Osteoblast (primary cell): ENCODE results near the gene KIAA0232. TPM values are rescaled to one million over a fixed set of nuclear protein-coding genes. Genes with fewer than 3 reads are reported as not detected.

Experiments
- DNase-seq: peaks from one replicate; pipeline ENCODE4 v3.0.0; 2011; ENCODE audit warnings: low spot score, mixed read lengths; ENCODE audit not compliant: insufficient read length; ENCODE audit errors: missing footprints
- H2AFZ ChIP-seq: 2 replicates; pipeline ENCODE4 v1.6.0; 2011; ENCODE audit warnings: mild to moderate bottlenecking, low read length
- H3K27ac ChIP-seq: 2 replicates; pipeline ENCODE4 v1.5.1; 2011; ENCODE audit warnings: mild to moderate bottlenecking, low read depth, low read length, moderate library complexity
- H3K27me3 ChIP-seq: 2 replicates; pipeline ENCODE4 v1.6.0; 2012; ENCODE audit warnings: mild to moderate bottlenecking, control low read depth, inconsistent platforms, low read length, moderate library complexity; ENCODE audit not compliant: insufficient read depth
- H3K36me3 ChIP-seq: 2 replicates; pipeline ENCODE4 v1.5.1; 2011; ENCODE audit warnings: mild to moderate bottlenecking, low read length, control low read depth, moderate library complexity; ENCODE audit not compliant: insufficient read depth
- H3K4me1 ChIP-seq: 2 replicates; pipeline ENCODE4 v1.5.1; 2011; ENCODE audit warnings: mild to moderate bottlenecking, low read length, control low read depth, moderate library complexity; ENCODE audit not compliant: insufficient read depth
- H3K4me2 ChIP-seq: 2 replicates; pipeline ENCODE4 v1.6.0; 2011; ENCODE audit warnings: mild to moderate bottlenecking, low read length; ENCODE audit not compliant: insufficient read depth
- H3K4me3 ChIP-seq: fragments of 200-600 bp; sonication (generic); 3 replicates; pipeline ENCODE4 v1.5.1; 2012; ENCODE audit warnings: mild to moderate bottlenecking, low read length, inconsistent platforms; ENCODE audit not compliant: insufficient read depth
- H3K79me2 ChIP-seq: 2 replicates; pipeline ENCODE4 v1.6.0; 2012; ENCODE audit warnings: mild to moderate bottlenecking, low read length, control low read depth, inconsistent platforms; ENCODE audit not compliant: insufficient read depth
- H3K9me3 ChIP-seq: 2 replicates; pipeline ENCODE4 v1.5.1; 2011; ENCODE audit warnings: low read depth, low read length, control low read depth
- H4K20me1 ChIP-seq: 2 replicates; pipeline ENCODE4 v1.6.0; 2012; ENCODE audit warnings: mild to moderate bottlenecking, low read length, control low read depth; ENCODE audit not compliant: insufficient read depth
- total RNA-seq: library from RNA; depleted of rRNA; stranded (reverse); fragments of >200 nt; gene quantifications from 2 replicates; pipeline ENCODE4 v1.2.3, GENCODE V29; 2012
- TF ChIP-seq, protein P1 (sequence below): IDR thresholded peaks from 2 replicates; pipeline ENCODE4 v1.5.1; 2011; ENCODE audit warnings: mild to moderate bottlenecking, low read depth, low read length, moderate library complexity; ENCODE audit errors: extremely low read depth

KIAA0232 gene
- total RNA-seq, 1 donor: 23.9 TPM

DNA sequence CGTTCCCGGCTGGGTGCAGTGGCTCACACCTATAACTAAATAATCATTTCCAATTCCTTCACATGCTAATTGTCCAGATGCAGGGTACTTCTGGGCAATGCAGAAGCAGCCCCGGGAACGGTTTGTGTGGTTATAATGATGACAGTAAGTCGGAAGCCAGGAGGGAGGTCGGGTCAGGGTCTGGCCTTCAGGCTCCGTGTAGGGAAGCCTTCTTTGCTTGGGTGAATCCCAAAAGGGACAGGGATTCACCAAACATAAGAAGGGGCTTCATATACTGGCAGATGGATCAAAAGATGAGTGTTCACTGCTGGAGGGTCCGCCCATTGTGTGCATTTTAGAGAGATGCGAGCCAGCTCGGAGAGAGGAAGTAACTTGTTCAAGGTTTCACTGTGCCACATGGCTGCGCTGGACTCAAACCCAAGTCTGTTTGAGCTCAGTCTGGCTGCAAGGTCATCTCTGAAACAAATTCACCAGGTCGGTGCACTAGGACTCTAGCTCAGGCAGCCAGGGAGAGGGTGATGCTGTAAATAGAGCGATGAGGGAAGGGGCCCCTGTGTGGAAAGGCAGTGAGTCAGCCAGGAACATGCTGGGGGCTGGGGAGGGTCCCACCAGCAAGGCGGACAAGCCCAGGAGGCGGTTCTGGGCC, 4.8 kb upstream of the KIAA0232 start:
- H3K36me3 ChIP-seq: no peaks in the 10 kb centered on the region
- no peaks in the 10 kb centered on the region for H4K20me1 ChIP-seq
- H3K4me3 ChIP-seq: no peak overlapping the region
- no peak overlapping the region for H3K27ac ChIP-seq
- H3K79me2 ChIP-seq: no peaks in the 10 kb centered on the region
- no peak overlapping the region for H3K4me2 ChIP-seq
- H2AFZ ChIP-seq: no peak overlapping the region
- TF ChIP-seq, protein P1, sequence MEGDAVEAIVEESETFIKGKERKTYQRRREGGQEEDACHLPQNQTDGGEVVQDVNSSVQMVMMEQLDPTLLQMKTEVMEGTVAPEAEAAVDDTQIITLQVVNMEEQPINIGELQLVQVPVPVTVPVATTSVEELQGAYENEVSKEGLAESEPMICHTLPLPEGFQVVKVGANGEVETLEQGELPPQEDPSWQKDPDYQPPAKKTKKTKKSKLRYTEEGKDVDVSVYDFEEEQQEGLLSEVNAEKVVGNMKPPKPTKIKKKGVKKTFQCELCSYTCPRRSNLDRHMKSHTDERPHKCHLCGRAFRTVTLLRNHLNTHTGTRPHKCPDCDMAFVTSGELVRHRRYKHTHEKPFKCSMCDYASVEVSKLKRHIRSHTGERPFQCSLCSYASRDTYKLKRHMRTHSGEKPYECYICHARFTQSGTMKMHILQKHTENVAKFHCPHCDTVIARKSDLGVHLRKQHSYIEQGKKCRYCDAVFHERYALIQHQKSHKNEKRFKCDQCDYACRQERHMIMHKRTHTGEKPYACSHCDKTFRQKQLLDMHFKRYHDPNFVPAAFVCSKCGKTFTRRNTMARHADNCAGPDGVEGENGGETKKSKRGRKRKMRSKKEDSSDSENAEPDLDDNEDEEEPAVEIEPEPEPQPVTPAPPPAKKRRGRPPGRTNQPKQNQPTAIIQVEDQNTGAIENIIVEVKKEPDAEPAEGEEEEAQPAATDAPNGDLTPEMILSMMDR: no peak
- DNase-seq: peak; percentile 23
- H3K27me3 ChIP-seq: peaks cover 15% of the 10 kb centered on the region
- H3K9me3 ChIP-seq: no peaks in the 10 kb centered on the region
- peaks cover under 1% of the 10 kb centered on the region for H3K4me1 ChIP-seq

DNA sequence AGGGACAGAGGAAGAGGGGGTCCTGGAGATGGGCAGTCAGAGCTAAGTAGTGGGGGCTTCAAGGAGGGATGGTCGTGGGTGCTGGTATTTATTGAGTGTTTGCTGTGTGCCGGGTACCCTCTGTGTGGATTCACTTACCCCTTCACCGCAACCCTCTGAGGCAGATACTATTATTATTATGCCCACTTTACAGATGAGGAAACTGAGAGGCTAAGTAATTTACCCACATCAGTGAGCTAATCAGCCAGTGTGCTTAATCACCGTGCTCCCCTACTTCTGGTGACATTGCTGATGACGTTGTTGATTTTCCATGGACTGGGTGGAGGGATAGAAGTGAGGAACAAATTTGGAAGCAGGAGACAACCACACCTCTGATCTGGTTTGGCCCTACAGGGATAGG, 4.1 kb upstream of the KIAA0232 start:
- Histone ChIP-seq H2AFZ (no peak overlapping the region), H3K36me3 (no peaks in the 10 kb centered on the region), H3K4me3 (no peak overlapping the region), H3K4me2 (no peak overlapping the region), H3K4me1 (no peaks in the 10 kb centered on the region), H3K9me3 (no peaks in the 10 kb centered on the region), H4K20me1 (no peaks in the 10 kb centered on the region), H3K27ac (no peak overlapping the region), H3K27me3 (peaks cover 15% of the 10 kb centered on the region), H3K79me2 (peaks cover 4% of the 10 kb centered on the region)
- TF ChIP-seq, protein P1: no peak
- DNase-seq: no peak

DNA sequence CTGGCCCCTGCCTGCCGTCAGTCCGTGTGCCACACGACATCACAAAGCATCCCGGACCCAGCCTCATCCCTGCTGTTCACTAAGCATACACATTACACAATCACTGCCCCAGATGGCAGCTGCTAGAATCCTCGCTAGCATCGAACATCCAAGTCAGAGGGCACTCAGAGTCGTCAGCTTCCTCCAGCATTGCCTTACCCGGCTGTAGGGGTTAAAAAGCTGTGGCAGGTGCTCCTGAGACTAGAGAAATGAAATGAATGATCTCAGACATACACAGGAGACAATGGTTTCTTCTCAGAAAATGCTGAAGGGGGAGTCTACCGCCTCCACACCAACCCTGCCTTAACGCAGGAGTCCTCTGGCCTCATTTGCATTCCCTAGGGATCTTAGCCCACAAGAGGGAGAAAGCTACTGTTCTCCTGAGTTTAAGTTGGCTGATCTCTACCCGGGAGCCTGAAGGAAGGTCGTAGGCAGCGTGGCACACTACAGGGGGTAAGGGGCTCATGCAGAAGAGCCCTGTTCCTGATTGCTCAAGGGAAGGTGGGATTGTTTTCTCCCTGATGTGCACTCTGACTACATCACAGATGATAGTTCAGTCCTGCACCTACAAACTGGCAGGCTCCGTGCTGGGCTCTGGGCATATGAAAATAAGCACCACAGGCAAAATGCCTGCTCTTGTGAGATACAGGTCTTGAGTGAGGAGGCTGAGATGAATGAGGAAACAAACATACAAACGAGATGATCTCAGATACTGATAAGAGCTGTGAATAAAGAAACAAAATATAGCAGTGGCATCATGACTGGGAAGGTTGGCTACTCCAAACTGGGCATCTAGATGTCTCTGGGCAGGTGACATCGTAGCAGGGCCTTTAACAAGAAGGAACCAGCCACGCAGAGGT, 2.6 kb upstream of the KIAA0232 start:
- H3K4me1 ChIP-seq: peaks cover 8% of the 10 kb centered on the region
- H4K20me1 ChIP-seq: peaks cover 13% of the 10 kb centered on the region
- H2AFZ ChIP-seq: no peak overlapping the region
- H3K79me2 ChIP-seq: peaks cover 18% of the 10 kb centered on the region
- peak; percentile 81 for DNase-seq
- TF ChIP-seq, protein P1: no peak
- no peak overlapping the region for H3K27ac ChIP-seq
- H3K9me3 ChIP-seq: no peaks in the 10 kb centered on the region
- H3K27me3 ChIP-seq: peaks cover 12% of the 10 kb centered on the region
- no peaks in the 10 kb centered on the region for H3K36me3 ChIP-seq
- no peak overlapping the region for H3K4me2 ChIP-seq
- H3K4me3 ChIP-seq: no peak overlapping the region

DNA sequence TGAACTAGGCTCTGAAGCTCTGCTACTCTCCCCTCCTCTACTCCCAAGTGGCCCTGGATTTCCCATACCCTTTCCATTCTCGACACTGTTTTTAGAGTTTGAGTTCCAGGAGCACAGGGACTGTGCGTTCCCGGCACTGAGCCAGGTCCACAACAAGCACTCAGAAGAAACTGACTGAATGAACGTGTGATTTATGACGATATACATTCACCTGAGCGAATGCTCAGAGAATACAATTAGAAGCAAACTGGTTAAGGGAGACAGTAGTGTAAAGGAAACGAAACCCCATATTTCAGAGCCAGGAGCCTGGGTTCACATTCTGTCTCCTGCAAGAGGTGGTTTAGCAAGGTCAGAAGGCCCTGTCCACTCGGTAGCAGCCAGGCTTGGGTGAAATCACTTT, 1.4 kb upstream of the KIAA0232 start:
- H4K20me1 ChIP-seq: peaks cover 22% of the 10 kb centered on the region
- no peak overlapping the region for H3K27ac ChIP-seq
- no peak overlapping the region for H3K4me3 ChIP-seq
- TF ChIP-seq, protein P1: no peak
- peaks cover 8% of the 10 kb centered on the region for H3K4me1 ChIP-seq
- no peak overlapping the region for H3K4me2 ChIP-seq
- peaks cover 30% of the 10 kb centered on the region for H3K79me2 ChIP-seq
- no peaks in the 10 kb centered on the region for H3K36me3 ChIP-seq
- H3K27me3 ChIP-seq: peaks cover 8% of the 10 kb centered on the region
- DNase-seq: peak; percentile 31
- H2AFZ ChIP-seq: peak overlapping the region; percentile 20
- no peaks in the 10 kb centered on the region for H3K9me3 ChIP-seq
